GM18499 (cell line): ENCODE results near the gene MAN2B1.
"Not testable (repeated sequence)": the region's sequence is repeated elsewhere in the genome, so short reads cannot be mapped to it uniquely, and the experiment has no call there.

ENCODE experiments used
- ATAC-seq: cut with Tn5 transposase; IDR thresholded peaks from one replicate; pipeline ENCODE4 v1.9.1; 2021; ENCODE audit warnings: moderate number of reproducible peaks; ENCODE audit not compliant: insufficient read depth, unreplicated experiment

MAN2B1 gene

DNA sequence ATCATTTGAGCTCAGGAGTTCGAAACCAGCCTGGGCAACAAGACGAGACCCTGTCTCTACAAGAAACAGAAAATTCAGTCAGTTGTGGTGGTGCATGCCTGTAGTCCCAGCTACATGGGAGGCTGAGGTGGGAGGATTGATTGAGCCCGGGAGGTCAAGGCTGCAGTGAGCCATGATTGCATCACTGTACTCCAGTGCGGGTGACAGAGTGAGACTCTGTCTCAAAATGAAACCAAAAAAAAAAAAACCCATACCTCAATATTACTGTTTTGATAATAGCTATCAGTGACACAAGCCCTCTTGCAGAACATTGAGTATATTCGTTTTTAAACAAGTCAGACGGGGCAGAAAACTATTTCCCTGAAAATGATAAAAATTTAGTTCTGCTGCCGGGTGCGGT lies 39.6 kb downstream of the MAN2B1 start:
- ATAC-seq = no peak

- no peak for ATAC-seq
Observed at GRCh38 chr19:12623361-12624031, 43.0 kb downstream of the MAN2B1 start.

GRCh38 chr19:12621253-12622024 lies 45.1 kb downstream of the MAN2B1 start:
- not testable (repeated sequence) for ATAC-seq

- no peak for ATAC-seq
Observed at GRCh38 chr19:12617646-12618045, 48.9 kb downstream of the MAN2B1 start.

DNA sequence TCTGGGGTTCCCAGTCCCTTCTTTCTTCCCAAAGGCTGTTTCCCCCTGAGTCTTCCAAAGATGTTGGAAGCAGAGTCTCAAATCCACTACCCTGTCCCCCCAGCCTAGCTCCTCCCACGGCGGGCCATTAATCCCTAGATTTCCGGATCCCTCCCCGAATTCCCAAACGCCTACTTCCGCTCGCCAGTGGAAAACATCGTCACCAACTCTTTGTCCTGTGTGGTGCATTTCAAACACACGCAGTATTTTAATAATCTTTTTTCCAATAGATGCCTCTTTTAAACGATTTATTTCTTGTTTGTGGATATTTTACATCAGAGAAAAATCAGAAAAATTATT lies 55.2 kb downstream of the MAN2B1 start:
- ATAC-seq = no peak

- peak; percentile 38 for ATAC-seq
Observed at GRCh38 chr19:12610540-12611360, 55.8 kb downstream of the MAN2B1 start, which contains the start of the genes ZNF490 and ZNF791. TSS of gene ZNF490 (minus strand) at chr19:12610813. CDS start at chr19:12610680, 133 bp downstream. TSS of gene ZNF791 (plus strand) at chr19:12610920. CDS start at chr19:12611080, 160 bp downstream.

DNA sequence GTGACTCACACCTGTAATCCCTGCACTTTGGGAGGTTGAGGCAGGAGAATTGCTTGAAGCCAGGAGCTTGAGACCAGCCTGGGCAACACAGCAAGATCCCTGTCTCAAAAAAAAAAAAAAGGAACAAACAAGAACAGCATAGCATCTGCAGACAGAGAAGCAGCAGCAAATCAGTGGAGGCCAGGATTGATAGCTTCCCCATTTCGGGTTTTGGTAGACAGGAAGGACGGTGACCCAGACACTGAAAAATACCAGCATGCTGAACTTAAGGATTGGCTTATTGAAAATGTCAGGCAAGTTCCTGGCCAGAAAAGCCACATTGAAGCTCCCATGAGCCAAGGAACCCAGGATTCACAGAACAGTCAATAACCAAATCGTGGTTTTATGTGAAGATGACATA lies 58.9 kb downstream of the MAN2B1 start:
- no peak for ATAC-seq

- no peak for ATAC-seq
Observed at GRCh38 chr19:12606796-12607195, 59.7 kb downstream of the MAN2B1 start.

DNA sequence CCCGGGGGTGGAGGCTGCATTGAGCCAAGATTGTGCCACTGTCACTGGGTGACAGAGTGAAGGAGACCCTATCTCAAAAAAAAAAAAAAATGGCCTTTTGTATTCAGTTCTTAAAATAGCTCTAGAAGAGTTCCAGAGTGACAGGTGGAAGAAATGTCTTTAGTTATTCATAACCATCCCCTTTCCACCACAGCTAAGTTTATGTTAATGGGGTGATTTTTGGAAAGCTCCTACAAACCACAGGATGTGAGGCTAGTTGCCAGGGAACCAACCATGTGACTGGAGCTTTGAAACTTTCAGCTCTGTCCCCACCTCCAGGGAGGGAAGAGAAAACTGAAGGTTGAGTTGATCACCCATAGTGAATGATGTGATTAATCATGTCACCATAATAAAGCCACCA lies 62.8 kb downstream of the MAN2B1 start:
- ATAC-seq = no peak

DNA sequence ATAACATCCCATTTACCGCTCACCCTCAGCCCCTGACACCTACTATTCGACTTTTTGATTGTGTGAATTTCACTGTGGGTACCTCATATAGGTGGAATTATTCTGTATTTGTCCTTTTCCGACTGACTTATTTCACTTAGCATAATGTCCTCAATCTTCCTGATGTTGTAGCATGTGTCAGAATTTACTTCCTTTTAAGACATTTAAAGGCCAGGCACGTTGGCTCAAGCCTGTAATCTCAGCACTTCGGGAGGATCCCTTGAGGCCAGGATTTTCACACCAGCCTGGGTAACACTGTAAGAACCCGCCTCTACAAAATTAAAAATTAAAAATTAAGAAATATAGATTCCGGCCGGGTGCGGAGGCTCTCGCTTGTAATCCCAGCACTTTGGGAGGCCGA lies 68.9 kb downstream of the MAN2B1 start:
- no peak for ATAC-seq

DNA sequence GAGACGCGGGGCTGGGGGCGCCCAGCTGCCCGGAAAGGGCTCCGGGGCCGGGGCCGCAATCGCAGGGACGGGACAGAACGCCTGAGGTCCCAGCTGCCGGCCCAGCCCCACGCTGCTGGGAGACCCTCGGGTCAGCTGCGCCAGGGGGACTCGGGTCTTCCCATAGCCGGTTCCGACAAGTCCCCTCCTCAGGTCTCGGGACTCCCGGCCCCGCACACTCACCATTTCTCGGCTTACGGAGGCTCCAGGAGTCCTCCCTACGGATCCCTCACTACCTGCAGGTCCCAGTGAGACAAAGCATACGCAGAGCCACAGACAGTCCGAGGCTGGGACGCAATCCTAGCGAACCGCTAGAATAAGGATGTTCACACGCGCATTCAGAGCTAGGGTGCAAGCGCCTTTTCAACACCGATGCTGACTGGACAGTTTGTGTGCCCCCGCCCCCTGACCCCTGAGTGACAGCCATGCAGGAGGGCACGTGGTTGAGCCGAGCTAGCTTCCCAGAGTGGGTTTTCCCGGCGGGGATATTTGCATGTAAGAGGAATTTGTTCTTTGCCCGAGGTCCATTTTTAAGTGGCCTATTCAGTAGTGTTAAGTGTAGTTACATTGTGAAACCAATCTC lies 69.5 kb downstream of the MAN2B1 start:
- no peak for ATAC-seq
